Gastroesophageal sphincter (tissue), 3 donors: ENCODE results near the gene SNAPC4.
"Not testable (repeated sequence)": the region's sequence is repeated elsewhere in the genome, so short reads cannot be mapped to it uniquely, and the experiment has no call there.

Source experiments
- CTCF ChIP-seq, 4 experiments: fragments of 200-600 bp in 2 of 4; fragments of 450-650 bp in 2 of 4; sonication (generic) in 1 of 4; IDR thresholded peaks; one replicate each; pipeline ENCODE4 v1.5.1; 2017 to 2019; ENCODE audit warnings: antibody characterized with exemption in 4 of 4, mild to moderate bottlenecking in 2 of 4, moderate library complexity in 2 of 4
- POLR2AphosphoS5 ChIP-seq: sonication (generic); formaldehyde crosslinking; IDR thresholded peaks from one replicate; pipeline ENCODE4 v1.6.1; 2017; ENCODE audit warnings: antibody characterized with exemption

GRCh38 chr9:136425367-136425766 is 25.4 kb upstream of the SNAPC4 start:
- TF ChIP-seq CTCF (IDR thresholded peaks at IDR 0.05); POLR2AphosphoS5: not testable (repeated sequence)
